OCI-LY7 (cell line): ENCODE data around the gene ZFYVE28.

Experiments
- CTCF ChIP-seq: fragments of 200-600 bp; sonication (generic); conservative IDR thresholded peaks from 2 replicates; pipeline ENCODE4 v1.5.1; 2014; ENCODE audit warnings: mild to moderate bottlenecking, antibody characterized with exemption, low read length, moderate library complexity, mixed read lengths
- EZH2phosphoT487 ChIP-seq: fragments of 200-600 bp; sonication (generic); IDR thresholded peaks from 2 replicates; pipeline ENCODE4 v1.6.1; 2018; ENCODE audit warnings: low read depth, borderline replicate concordance, mild to moderate bottlenecking, mixed run types, antibody characterized with exemption, low read length, moderate library complexity, mixed read lengths

GRCh38 chr4:2421928-2422327 lies 3.5 kb upstream of the ZFYVE28 start:
- TF ChIP-seq CTCF (no peak), EZH2phosphoT487 (no peak)
